Mucosa of stomach (tissue), 1 donor: ENCODE results near the gene SEPTIN12.

Experiments
- H3K27me3 ChIP-seq: one replicate; pipeline ENCODE4 v1.7.0; 2013; ENCODE audit warnings: mild to moderate bottlenecking, low read length; ENCODE audit not compliant: control insufficient read depth, insufficient read depth
- H3K36me3 ChIP-seq: one replicate; pipeline ENCODE4 v1.7.0; 2013; ENCODE audit warnings: low read length; ENCODE audit not compliant: control insufficient read depth, insufficient read depth
- H3K4me1 ChIP-seq: one replicate; pipeline ENCODE4 v1.7.0; 2013; ENCODE audit warnings: mild to moderate bottlenecking, low read length; ENCODE audit not compliant: control insufficient read depth, insufficient read depth
- H3K4me3 ChIP-seq: one replicate; pipeline ENCODE4 v1.7.0; 2013; ENCODE audit warnings: low read length
- H3K9ac ChIP-seq: one replicate; pipeline ENCODE4 v1.7.0; 2013; ENCODE audit warnings: mild to moderate bottlenecking, low read length, moderate library complexity
- H3K9me3 ChIP-seq: one replicate; pipeline ENCODE4 v1.7.0; 2013; ENCODE audit warnings: mild to moderate bottlenecking, low read length, moderate library complexity; ENCODE audit not compliant: control insufficient read depth
- donor health status: Pancreatic carcinoma.

Gene SEPTIN12

DNA sequence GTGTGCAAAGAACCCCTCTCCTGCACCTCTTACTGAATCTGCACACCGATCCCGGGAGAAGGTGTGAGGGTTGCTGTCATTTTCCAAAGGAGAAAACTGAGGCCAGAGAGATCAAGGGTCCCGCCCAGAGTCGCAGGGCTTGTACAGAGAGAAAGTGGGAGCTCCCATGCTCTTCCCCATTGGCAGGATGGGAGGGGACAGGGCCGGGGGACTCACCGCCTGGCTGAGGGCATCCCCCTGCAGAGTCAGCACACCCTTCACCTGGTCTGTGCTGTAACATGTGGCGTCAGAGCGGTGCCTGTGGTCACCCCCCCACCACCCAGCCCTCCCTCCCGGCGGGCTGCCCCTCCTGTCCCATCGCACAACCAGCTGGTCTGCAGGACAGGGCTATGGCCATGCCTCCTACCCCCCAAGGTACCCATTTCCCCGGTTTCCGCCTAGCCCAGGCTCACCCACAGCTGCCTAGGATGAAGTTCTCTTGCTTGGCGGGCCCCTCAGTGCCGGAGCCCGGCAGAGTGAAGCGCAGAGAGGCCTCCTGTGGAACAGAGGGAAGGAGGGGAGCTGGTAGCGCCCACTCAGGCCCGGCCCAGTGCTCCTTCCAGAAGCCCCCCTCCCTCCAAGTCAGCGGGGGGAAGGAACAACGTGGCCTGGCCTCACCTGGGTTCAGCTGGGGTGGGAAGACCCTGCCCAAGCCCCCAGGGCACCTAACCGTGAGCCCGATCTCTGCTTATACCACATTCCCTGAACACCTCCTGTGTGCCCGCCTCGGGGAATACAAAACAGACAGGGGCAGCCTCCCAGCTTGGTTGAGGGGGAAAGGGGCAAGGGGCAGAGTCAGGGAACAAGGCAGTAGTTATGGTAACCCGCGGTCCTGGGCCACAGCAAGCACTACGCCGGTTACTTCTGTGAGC lies 13.2 kb upstream of the SEPTIN12 start:
- H3K4me1 ChIP-seq, result peaks cover 31% of the 10 kb centered on the region
- H3K36me3 ChIP-seq, result no peaks in the 10 kb centered on the region
- H3K27me3 ChIP-seq, result no peaks in the 10 kb centered on the region
- H3K4me3 ChIP-seq, result peak overlapping the region; percentile 5
- H3K9me3 ChIP-seq, result no peaks in the 10 kb centered on the region
- peak overlapping the region; percentile 65 for H3K9ac ChIP-seq

DNA sequence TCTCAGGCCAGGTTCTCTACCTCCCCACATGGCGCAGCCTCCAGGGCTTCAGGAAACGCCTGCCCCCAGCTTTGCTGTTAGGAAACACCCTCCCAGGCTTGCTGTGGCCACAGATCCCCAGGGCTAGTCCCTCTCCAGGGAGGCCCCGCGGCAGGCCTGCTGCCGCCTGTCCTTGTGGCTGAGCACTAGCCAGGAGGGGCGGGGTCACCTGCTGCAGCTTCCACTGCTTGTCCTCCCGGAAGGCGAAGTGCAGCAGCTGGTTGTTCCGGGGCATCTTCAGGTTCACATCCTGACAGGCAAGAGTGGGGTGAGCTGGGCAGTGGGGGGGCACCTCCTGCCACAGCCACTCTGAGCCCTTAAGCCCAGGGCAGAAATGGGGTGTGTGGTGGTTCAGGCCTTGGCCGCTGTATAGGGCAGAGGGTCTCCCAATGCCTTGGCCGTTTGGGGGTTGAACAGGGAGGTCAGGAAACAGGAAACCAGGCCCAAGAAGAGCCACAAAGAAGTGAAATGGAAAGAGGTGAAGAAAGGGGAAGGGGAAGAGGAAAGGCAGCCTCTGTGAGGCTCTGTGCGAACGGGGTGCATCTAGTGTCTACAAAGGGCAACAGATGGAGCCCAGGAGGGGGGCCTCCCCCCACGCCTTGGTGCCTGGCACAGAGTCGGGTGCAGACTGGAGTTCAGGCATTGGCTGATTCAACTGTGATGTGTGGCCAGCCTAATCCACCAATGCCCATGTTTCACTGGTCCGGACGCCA lies 12.3 kb upstream of the SEPTIN12 start:
- H3K9ac ChIP-seq, result peak overlapping the region; percentile 65
- no peak overlapping the region for H3K4me3 ChIP-seq

DNA sequence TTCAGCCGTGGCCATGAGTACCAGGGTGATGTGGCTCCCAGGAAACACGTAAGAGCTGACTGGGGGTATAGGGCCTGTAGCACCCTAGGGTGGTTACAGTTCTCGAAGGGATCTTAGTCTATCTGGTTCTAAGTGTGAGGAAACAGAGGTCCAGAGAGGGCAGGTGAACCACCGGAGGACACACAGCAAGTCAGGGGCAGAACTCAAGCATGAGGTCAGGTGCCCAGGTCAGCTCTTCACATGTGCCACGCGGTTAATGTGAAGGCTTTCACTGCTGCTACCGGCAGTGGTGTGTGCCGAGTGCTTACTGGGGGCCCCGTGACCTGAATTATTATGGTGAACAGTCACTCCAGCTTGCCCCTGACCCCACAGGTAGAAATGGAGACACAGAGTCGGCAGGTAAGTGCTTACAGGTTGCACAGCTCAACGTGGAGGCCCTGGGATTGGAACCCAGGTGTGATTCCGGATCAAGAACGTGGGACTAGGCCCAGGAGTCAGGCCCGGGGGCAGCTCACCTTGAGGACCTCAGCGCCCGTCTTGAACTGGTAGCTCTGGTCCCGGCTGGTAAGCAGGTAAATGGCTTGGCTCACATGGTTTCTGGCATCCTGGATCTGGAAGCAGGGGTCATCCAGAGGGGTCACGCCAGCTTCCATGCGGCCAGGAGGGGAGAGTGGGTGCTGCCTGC lies 11.2 kb upstream of the SEPTIN12 start:
- Histone ChIP-seq H3K9ac (no peak overlapping the region), H3K4me1 (peaks cover 31% of the 10 kb centered on the region), H3K4me3 (no peak overlapping the region), H3K9me3 (no peaks in the 10 kb centered on the region), H3K36me3 (no peaks in the 10 kb centered on the region), H3K27me3 (no peaks in the 10 kb centered on the region)

More for the DNA sequence above, 12.3 kb upstream of the SEPTIN12 start:
- no peaks in the 10 kb centered on the region for H3K36me3 ChIP-seq
- peaks cover 31% of the 10 kb centered on the region for H3K4me1 ChIP-seq
- no peaks in the 10 kb centered on the region for H3K27me3 ChIP-seq
- no peaks in the 10 kb centered on the region for H3K9me3 ChIP-seq

DNA sequence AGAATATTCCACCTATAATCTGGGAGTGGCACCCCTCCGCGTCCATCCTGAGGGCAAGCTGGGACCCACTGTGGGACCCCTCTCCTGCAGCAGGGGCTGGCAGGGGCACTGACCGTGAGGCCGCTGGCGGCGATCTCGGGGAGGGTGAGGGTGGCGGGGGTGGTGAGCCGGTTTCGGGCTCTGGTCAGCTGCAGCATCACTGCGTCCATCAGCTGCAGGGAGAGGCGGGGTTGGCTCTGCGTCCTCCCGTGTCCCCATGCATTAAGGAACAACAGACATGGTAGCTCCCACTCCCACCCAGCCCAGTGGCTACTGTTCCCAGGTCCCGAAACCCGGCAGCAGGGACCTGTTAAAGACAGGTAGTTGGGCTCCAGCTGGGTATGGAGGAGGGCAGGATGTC lies 10.3 kb upstream of the SEPTIN12 start:
- no peaks in the 10 kb centered on the region for H3K27me3 ChIP-seq
- H3K36me3 ChIP-seq, result no peaks in the 10 kb centered on the region
- no peaks in the 10 kb centered on the region for H3K9me3 ChIP-seq
- H3K9ac ChIP-seq, result no peak overlapping the region
- H3K4me3 ChIP-seq, result no peak overlapping the region
- H3K4me1 ChIP-seq, result peaks cover 31% of the 10 kb centered on the region

DNA sequence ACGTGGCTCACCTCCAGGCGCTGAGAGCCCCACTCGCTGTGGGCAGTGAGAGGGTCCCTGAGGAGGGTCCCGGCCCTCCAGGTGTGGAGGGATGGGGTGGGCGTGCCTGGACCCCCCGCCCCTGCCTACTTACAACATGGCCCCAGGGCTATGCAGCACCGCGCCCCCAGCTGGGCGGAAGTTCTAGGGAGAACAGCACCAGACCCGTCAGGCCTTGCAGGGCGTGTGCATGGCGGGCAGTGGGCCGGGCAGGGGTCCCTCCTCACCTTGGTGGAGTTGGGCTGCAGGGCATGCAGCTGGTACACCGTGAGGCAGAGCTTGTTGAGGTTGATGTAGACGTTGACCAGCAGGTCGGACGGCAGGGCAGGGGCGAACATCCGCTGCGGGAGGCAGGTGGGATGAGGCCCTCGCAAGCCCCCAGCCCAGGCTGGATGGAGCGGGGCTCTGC lies 9.7 kb upstream of the SEPTIN12 start:
- Histone ChIP-seq H3K36me3 (no peaks in the 10 kb centered on the region), H3K27me3 (no peaks in the 10 kb centered on the region), H3K9ac (no peak overlapping the region), H3K9me3 (no peaks in the 10 kb centered on the region), H3K4me1 (peaks cover 31% of the 10 kb centered on the region), H3K4me3 (no peak overlapping the region)

DNA sequence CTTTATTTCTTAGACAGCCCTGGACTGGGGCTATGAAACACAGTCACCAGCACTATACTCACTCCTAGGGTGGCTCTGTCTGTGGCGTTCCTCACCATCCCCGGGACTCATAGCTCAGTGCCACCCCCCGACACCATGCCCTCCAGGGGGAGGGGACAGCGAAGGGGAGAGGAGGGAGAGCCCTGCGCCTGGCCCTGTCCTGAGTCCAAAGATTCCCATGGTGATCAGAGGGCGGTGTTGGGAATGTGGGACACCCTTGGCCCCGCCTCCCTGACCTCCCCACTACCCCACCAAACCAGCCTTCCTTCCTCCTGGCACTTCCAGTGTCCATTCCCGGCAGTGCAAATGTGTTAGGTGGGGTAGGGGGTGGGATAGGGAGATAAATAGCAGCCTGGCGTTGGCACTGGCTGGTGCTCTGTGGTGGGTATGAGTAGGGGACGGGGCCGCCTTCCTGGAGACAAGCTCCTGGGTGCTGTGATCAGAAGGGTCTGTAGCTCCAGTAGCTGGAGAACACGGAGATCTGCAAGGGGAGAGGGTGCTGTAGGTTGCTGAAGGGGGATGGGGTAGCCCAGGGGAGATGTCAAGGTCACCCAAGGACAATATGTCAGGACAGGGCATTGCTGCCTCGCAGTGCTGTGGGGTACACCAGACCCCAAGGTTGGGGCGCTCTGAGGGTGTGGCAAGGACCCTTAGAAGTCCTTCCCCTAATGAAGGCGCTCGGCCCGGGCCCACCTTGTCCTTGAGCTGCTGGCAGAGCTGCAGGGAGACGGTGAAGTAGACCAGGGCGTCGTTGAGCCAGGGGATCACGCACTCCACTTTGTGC lies 9.0 kb upstream of the SEPTIN12 start:
- H3K27me3 ChIP-seq, result no peaks in the 10 kb centered on the region
- peaks cover 31% of the 10 kb centered on the region for H3K4me1 ChIP-seq
- H3K9me3 ChIP-seq, result no peaks in the 10 kb centered on the region
- H3K36me3 ChIP-seq, result no peaks in the 10 kb centered on the region
- H3K9ac ChIP-seq, result no peak overlapping the region
- no peak overlapping the region for H3K4me3 ChIP-seq

DNA sequence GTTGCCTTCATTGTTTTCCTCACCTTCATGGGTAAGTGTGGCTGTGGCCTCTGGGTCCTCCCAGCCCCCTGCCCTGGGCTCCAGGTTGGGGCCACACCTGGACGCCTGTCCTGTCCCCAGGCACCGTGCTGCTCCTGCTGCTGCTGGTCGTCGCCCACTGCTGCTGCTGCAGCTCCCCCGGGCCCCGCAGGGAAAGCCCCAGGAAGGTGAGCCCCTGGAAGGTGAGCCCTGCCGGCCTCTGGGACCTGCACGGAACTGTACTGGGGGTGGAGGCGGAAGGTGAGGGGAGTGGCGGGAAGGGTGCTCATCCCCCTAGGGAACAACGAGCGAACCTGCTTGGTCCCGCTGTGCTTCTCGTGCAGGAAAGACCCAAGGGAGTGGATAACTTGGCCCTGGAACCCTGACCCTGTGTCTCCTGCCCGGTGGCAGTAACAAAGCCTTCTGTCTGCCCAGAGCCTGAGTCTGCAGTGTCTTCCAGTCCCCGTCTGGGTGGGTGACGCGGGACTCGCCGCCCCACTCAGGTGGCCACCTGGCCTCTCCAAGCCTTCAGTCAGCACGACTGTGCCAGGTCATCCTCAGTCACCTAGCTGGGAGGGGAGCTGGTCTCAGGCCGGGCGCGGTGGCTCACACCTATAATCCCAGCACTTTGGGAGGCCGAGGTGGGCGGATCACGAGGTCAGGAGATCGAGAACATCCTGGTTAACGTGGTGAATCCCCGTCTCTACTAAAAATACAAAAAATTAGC lies 7.9 kb upstream of the SEPTIN12 start:
- Histone ChIP-seq H3K4me1 (peaks cover 22% of the 10 kb centered on the region), H3K9ac (peak overlapping the region; percentile 92), H3K36me3 (no peaks in the 10 kb centered on the region), H3K27me3 (no peaks in the 10 kb centered on the region), H3K4me3 (peak overlapping the region; percentile 80), H3K9me3 (no peaks in the 10 kb centered on the region)

DNA sequence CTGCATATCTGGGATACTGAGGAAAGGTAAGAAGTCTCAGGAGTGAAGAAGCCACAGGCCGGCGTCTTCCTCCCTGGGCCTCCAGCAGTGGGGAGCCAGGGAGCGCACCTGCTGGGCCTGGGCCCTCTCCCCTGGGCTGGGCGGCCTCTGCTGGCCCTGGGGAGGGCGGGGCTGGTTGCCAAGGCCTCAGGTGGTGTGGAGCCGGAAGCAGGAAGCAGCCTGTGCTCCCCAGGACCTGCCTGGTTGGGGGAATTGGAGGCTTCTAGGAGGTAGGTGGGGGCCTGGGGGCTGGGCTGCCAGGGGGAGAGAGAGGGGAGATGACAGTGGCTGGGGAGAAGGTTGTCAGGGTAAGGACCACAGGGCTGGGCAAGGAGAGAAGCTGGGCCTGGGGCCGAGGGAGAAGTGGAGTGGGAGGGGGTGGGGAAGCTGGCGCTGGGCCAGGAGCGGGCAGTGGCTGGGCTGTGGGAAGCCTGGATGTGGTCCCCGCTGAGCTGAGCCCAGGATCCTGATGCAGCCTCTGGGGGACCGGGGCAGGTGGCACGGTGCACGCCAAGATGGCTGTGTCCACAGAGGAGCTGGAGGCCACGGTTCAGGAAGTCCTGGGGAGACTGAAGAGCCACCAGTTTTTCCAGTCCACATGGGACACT lies 7.2 kb upstream of the SEPTIN12 start, which contains the start of gene SMIM22:
Gene SMIM22 (plus strand): TSS at position 189 of the 647 bp plus-strand sequence. CDS start 366 bp downstream, at position 555.
- Histone ChIP-seq H3K9ac (peak within 1 kb of the TSS; percentile 92), H3K4me3 (peak within 1 kb of the TSS; percentile 80), H3K27me3 (no peaks in the 10 kb centered on the region), H3K36me3 (no peaks in the 10 kb centered on the region), H3K9me3 (no peaks in the 10 kb centered on the region), H3K4me1 (peaks cover 16% of the 10 kb centered on the region)

DNA sequence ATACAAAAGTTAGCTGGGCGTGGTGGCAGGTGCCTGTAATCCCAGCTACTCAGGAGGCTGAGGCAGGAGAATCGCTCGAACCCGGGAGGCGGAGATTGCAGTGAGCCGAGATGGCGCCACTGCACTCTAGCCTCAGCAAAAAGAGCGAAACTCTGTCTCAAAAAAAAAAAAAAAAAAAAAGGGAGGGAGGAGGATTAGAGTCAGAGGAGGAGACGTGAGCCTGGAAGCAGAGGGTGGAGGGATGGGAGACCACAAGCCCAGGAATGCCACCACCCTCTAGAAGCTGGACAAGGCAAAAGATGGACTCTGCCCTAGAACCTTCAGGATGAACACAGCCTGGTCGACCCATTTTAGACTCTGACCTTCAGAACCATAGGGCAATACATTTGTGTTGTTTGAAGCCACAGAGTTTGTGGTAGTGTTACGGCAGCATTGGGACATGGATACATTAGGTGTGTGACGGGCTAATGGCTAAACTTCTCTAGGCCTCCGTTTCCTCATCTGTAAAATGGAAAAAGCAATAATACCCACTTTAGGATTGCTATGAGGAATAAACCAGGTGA lies 4.9 kb upstream of the SEPTIN12 start:
- Histone ChIP-seq H3K36me3 (no peaks in the 10 kb centered on the region), H3K9me3 (no peaks in the 10 kb centered on the region), H3K4me3 (no peak overlapping the region), H3K4me1 (peaks cover 16% of the 10 kb centered on the region), H3K27me3 (no peaks in the 10 kb centered on the region), H3K9ac (no peak overlapping the region)

DNA sequence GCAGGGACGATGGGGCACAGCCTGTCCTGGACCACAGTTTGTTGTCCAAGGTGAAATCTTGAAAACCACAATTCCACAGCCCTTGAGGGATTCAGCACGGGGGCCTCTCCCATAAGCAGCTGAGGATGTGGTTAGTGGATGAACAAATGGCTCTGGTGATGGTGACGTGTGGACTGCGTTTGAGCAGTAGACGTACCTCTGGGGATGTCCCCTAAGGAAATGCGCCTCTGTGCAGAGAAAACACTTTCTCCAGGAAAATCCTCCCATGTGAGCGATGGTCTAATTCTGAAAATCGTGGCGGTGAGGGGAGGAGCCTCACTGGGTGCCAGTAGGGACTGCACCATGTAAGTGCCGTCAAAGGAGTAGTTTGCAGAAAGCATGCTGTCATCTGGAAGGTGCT lies 2.7 kb upstream of the SEPTIN12 start:
- H3K27me3 ChIP-seq, result no peaks in the 10 kb centered on the region

More for the DNA sequence above, 2.7 kb upstream of the SEPTIN12 start:
- Histone ChIP-seq H3K9ac (no peak overlapping the region), H3K36me3 (no peaks in the 10 kb centered on the region), H3K4me3 (no peak overlapping the region), H3K9me3 (no peaks in the 10 kb centered on the region), H3K4me1 (peaks cover 10% of the 10 kb centered on the region)
